HepG2 (cell line): Measurements from ENCODE around the gene SLC12A1. TPM values are rescaled to one million over a fixed set of nuclear protein-coding genes. Genes with fewer than 3 reads are reported as not detected.

Experiments
- ATAC-seq: fragments of 200-7000 bp; cut with Tn5 transposase; 3 replicates; pipeline ENCODE4 v1.9.1; 2020; ENCODE audit warnings: mild to moderate bottlenecking, moderate library complexity
- BruUV-seq: library from RNA; stranded (reverse); fragments of 400-500 nt; replicated peaks from 2 replicates; lab custom pipeline; 2021; lab: Mats Ljungman, UMichigan
- CTCF ChIA-PET: fragments of 300-600 bp; formaldehyde crosslinking; extraction: SDS; loops from one replicate; lab custom pipeline; 2021; ENCODE audit warnings: low total read pairs, inconsistent platforms, low intra/inter-chr PET ratio; lab: Yijun Ruan, JAX
- POLR2A ChIA-PET: fragments of 350-600 bp; sonication (Branson Sonifier 250); formaldehyde crosslinking; loops from one replicate; lab custom pipeline; 2020; ENCODE audit warnings: antibody characterized with exemption, inconsistent platforms; lab: Yijun Ruan, JAX
- DNase-seq: peaks from one replicate; pipeline ENCODE4 v3.0.0-alpha.2; 2015; ENCODE audit warnings: low spot score
- FAIRE-seq: peaks from 3 replicates; lab custom pipeline; 2011; peaks lifted over from hg19 to GRCh38; lab: Jason Lieb, UNC
- H2AFZ ChIP-seq: one replicate; pipeline ENCODE4 v1.6.1; 2011; ENCODE audit warnings: low read length, inconsistent platforms
- H3K27ac ChIP-seq: fragments of 300-600 bp; 3 replicates; pipeline ENCODE4 v1.8.0; 2011; ENCODE audit warnings: mixed run types, mild to moderate bottlenecking, mixed read lengths, low read length, inconsistent platforms; ENCODE audit not compliant: insufficient read depth; ENCODE audit errors: extremely low read length
- H3K27me3 ChIP-seq, 2 experiments: fragments of 200-600 bp in 1 of 2; 2 replicates in 1 of 2; 3 replicates in 1 of 2; pipeline versions ENCODE4 v1.6.0 to v1.8.0; 2011; ENCODE audit warnings: low read length in 2 of 2, mild to moderate bottlenecking in 2 of 2, moderate library complexity in 2 of 2, inconsistent platforms in 1 of 2; ENCODE audit not compliant: insufficient read depth in 2 of 2, control insufficient read depth in 1 of 2
- H3K36me3 ChIP-seq, 2 experiments: fragments of 200-600 bp in 1 of 2; replicated peaks in 1 of 2; 2 replicates in 1 of 2; 3 replicates in 1 of 2; pipeline versions ENCODE4 v1.5.1 to v1.8.0; 2011; ENCODE audit warnings: low read length in 2 of 2, inconsistent platforms in 1 of 2; ENCODE audit not compliant: insufficient read depth in 2 of 2, control insufficient read depth in 1 of 2
- H3K4me1 ChIP-seq: 2 replicates; pipeline ENCODE4 v1.5.1; 2012; ENCODE audit warnings: low read length, inconsistent platforms; ENCODE audit not compliant: insufficient read depth
- H3K4me2 ChIP-seq: 2 replicates; pipeline ENCODE4 v1.6.0; 2011; ENCODE audit warnings: low read depth, low read length, inconsistent platforms
- H3K4me3 ChIP-seq, 3 experiments: fragments of 200-600 bp in 1 of 3; sonication (generic), shearing (Covaris generic) in 1 of 3; replicated peaks in 1 of 3; 2 replicates each; pipeline ENCODE4 v1.5.1; 2011 to 2016; ENCODE audit warnings: low read length in 3 of 3, inconsistent platforms in 2 of 3, low read depth in 2 of 3, mild to moderate bottlenecking in 2 of 3, control low read depth in 1 of 3, mixed read lengths in 1 of 3; ENCODE audit not compliant: insufficient read depth in 1 of 3
- H3K79me2 ChIP-seq: one replicate; pipeline ENCODE4 v1.6.1; 2011; ENCODE audit warnings: low read length, inconsistent platforms; ENCODE audit not compliant: insufficient read depth
- H3K9ac ChIP-seq: 2 replicates; pipeline ENCODE4 v1.6.0; 2011; ENCODE audit warnings: mild to moderate bottlenecking, low read depth, low read length, inconsistent platforms; ENCODE audit not compliant: insufficient read depth
- H3K9me3 ChIP-seq: 2 replicates; pipeline ENCODE4 v1.5.1; 2012; ENCODE audit warnings: mild to moderate bottlenecking, low read length
- H4K20me1 ChIP-seq: 2 replicates; pipeline ENCODE4 v1.6.0; 2011; ENCODE audit warnings: inconsistent platforms, mild to moderate bottlenecking, low read length, moderate library complexity; ENCODE audit not compliant: insufficient read depth
- CEBPG ChIP-seq: IDR thresholded peaks from 2 replicates; pipeline ENCODE4 v1.6.1; 2016
- FOSL1 ChIP-seq: sonication (generic); formaldehyde crosslinking; IDR thresholded peaks from 2 replicates; pipeline ENCODE4 v1.9.0; 2021; ENCODE audit warnings: missing genetic modification reagents, borderline replicate concordance
- FOSL2 ChIP-seq: sonication (generic); formaldehyde crosslinking; IDR thresholded peaks from 2 replicates; pipeline ENCODE4 v1.4.0; 2020; ENCODE audit warnings: missing genetic modification reagents
- HNF4A ChIP-seq: sonication (generic); formaldehyde crosslinking; IDR thresholded peaks from 2 replicates; pipeline ENCODE4 v1.4.0; 2020; ENCODE audit warnings: missing genetic modification reagents
- MTF2 ChIP-seq: sonication (generic); formaldehyde crosslinking; IDR thresholded peaks from 2 replicates; pipeline ENCODE4 v1.5.0; 2020; ENCODE audit warnings: missing genetic modification reagents, borderline replicate concordance
- PPARG ChIP-seq: conservative IDR thresholded peaks from 2 replicates; pipeline ENCODE4 v1.6.1; 2016; ENCODE audit warnings: missing biosample characterization, missing genetic modification reagents
- SNAI1 ChIP-seq: sonication (generic); formaldehyde crosslinking; IDR thresholded peaks from 2 replicates; pipeline ENCODE4 v1.5.0; 2020; ENCODE audit warnings: mild to moderate bottlenecking, missing genetic modification reagents, borderline replicate concordance
- TBP ChIP-seq: sonication (generic); formaldehyde crosslinking; IDR thresholded peaks from 2 replicates; pipeline ENCODE4 v1.5.0; 2020; ENCODE audit warnings: missing genetic modification reagents
- ZBTB3 ChIP-seq: sonication (generic); formaldehyde crosslinking; IDR thresholded peaks from 2 replicates; pipeline ENCODE4 v1.4.0; 2020; ENCODE audit warnings: low read depth, mild to moderate bottlenecking, moderate library complexity, missing genetic modification reagents, borderline replicate concordance
- ZFYVE20 ChIP-seq: sonication (generic); formaldehyde crosslinking; IDR thresholded peaks from 2 replicates; pipeline ENCODE4 v1.8.0; 2023; ENCODE audit warnings: low read depth, mild to moderate bottlenecking, moderate library complexity, missing genetic modification reagents, borderline replicate concordance
- WGBS: methylation state at CpG from one replicate; pipeline ENCODE4 v1.1.6; 2017; ENCODE audit warnings: low lambda C conversion rate; 5-methylcytosine and 5-hydroxymethylcytosine counted together
- in situ Hi-C: cut with HindIII; loops from 2 replicates; pipeline ENCODE4 v1.10.0; 2017; ENCODE audit warnings: low pct_unique_long_range_greater_than_20kb; ENCODE audit not compliant: extremely low pct_ligation_motif_present
- intact Hi-C: fragments of 100-400 bp; cut with micrococcal nuclease; formaldehyde crosslinking; loops from one replicate; pipeline ENCODE4 v1.10.0; 2022; ENCODE audit not compliant: unreplicated experiment
- polyA plus RNA-seq, 8 experiments: library from polyadenylated mRNA; depleted of rRNA in 3 of 8; stranded (reverse) in 7 of 8; unstranded in 1 of 8; fragments of >200 nt; fragmentation: Illumina TruSeq in 4 of 8; extraction: Trizol in 4 of 8; gene quantifications; 2 replicates each; pipeline versions ENCODE4 v1.2.1 to v1.2.3, GENCODE V29; 2011 to 2016; ENCODE audit warnings: low read depth in 4 of 8, missing spikeins in 1 of 8, mixed read lengths in 1 of 8; ENCODE audit not compliant: insufficient read depth in 1 of 8
- total RNA-seq, 5 experiments: library from RNA; depleted of rRNA; stranded (reverse); fragments of >200 nt; fragmentation: Illumina TruSeq; extraction: Trizol; gene quantifications; 2 replicates each; pipeline ENCODE4 v1.2.3, GENCODE V29; 2016; ENCODE audit warnings: low read depth in 1 of 5
- TF ChIP-seq, protein P1 (sequence below): sonication (generic); formaldehyde crosslinking; IDR thresholded peaks from 2 replicates; pipeline ENCODE4 v1.8.1; 2023; ENCODE audit warnings: mild to moderate bottlenecking, missing genetic modification reagents
- TF ChIP-seq, protein P2 (sequence below): sonication (generic); formaldehyde crosslinking; IDR thresholded peaks from 2 replicates; pipeline ENCODE4 v1.4.0; 2020; ENCODE audit warnings: missing genetic modification reagents, borderline replicate concordance
- TF ChIP-seq, protein P3 (sequence below): sonication (generic); formaldehyde crosslinking; IDR thresholded peaks from 2 replicates; pipeline ENCODE4 v1.8.1; 2023; ENCODE audit warnings: missing genetic modification reagents, inconsistent platforms, borderline replicate concordance
- TF ChIP-seq, protein P4 (sequence below): sonication (generic); formaldehyde crosslinking; IDR thresholded peaks from 2 replicates; pipeline ENCODE4 v1.5.0; 2020; ENCODE audit warnings: missing genetic modification reagents
- TF ChIP-seq, protein P5 (sequence below): sonication (generic); formaldehyde crosslinking; IDR thresholded peaks from 2 replicates; pipeline ENCODE4 v1.5.0; 2020; ENCODE audit warnings: missing genetic modification reagents

SLC12A1 gene
- total and polyA plus RNA-seq, 2 of the 13 experiments (the other 11 are each of a cell fraction or from before 2014, with no cell fraction given): not detected

DNA sequence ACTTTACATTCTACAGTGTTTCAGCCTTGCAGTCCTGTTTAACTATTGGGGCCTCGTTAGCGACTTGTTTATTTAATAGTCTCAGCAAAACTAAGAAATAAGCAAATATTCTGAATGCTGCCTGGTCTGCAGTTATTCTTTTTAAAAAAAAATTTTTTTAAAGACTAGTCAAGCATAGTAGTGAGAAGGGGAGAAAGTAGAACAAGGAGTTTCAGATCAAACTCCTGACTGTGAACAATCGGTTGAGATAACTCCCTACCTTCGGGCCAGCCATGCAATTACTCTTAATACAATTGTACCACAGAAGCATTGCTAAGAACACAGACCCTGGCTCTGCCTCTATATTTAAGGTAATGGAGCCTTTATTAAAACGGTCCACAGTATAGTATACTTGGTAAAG, 119.3 kb downstream of the SLC12A1 start:
- in situ Hi-C loops: no loop called here
- no peak for FAIRE-seq
- no peak for DNase-seq
- 35% methylated on average over 5 of the region's 5 CpGs for WGBS
- ChIA-PET POLR2A (no interaction called here), CTCF (no interaction called here)
- H3K36me3 ChIP-seq: no peaks in the 10 kb centered on the region
- H3K4me1 ChIP-seq: peaks cover 18% of the 10 kb centered on the region
- no peak overlapping the region for H3K4me3 ChIP-seq
- no peaks in the 10 kb centered on the region; a peak in 1 of 5 replicates for H3K27me3 ChIP-seq
- H3K9ac ChIP-seq: no peak overlapping the region
- no peaks in the 10 kb centered on the region for H3K9me3 ChIP-seq
- no peak for ATAC-seq
- no peak overlapping the region for H3K27ac ChIP-seq
- no peaks in the 10 kb centered on the region for H4K20me1 ChIP-seq
- TF ChIP-seq, protein P1, sequence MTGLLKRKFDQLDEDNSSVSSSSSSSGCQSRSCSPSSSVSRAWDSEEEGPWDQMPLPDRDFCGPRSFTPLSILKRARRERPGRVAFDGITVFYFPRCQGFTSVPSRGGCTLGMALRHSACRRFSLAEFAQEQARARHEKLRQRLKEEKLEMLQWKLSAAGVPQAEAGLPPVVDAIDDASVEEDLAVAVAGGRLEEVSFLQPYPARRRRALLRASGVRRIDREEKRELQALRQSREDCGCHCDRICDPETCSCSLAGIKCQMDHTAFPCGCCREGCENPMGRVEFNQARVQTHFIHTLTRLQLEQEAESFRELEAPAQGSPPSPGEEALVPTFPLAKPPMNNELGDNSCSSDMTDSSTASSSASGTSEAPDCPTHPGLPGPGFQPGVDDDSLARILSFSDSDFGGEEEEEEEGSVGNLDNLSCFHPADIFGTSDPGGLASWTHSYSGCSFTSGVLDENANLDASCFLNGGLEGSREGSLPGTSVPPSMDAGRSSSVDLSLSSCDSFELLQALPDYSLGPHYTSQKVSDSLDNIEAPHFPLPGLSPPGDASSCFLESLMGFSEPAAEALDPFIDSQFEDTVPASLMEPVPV (CRISPR knock-in tag): no peak
- TF ChIP-seq SNAI1 (CRISPR knock-in tag) (no peak), TBP (CRISPR knock-in tag) (no peak), HNF4A (no peak), FOSL2 (CRISPR knock-in tag) (no peak), MTF2 (CRISPR knock-in tag) (no peak), ZFYVE20 (CRISPR knock-in tag) (no peak), ZBTB3 (CRISPR knock-in tag) (no peak), PPARG (CRISPR knock-in tag) (no peak), FOSL1 (CRISPR knock-in tag) (no peak), CEBPG (CRISPR knock-in tag) (no peak)
- TF ChIP-seq, protein P2, sequence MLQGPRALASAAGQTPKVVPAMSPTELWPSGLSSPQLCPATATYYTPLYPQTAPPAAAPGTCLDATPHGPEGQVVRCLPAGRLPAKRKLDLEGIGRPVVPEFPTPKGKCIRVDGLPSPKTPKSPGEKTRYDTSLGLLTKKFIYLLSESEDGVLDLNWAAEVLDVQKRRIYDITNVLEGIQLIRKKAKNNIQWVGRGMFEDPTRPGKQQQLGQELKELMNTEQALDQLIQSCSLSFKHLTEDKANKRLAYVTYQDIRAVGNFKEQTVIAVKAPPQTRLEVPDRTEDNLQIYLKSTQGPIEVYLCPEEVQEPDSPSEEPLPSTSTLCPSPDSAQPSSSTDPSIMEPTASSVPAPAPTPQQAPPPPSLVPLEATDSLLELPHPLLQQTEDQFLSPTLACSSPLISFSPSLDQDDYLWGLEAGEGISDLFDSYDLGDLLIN: no peak
- TF ChIP-seq, protein P3, sequence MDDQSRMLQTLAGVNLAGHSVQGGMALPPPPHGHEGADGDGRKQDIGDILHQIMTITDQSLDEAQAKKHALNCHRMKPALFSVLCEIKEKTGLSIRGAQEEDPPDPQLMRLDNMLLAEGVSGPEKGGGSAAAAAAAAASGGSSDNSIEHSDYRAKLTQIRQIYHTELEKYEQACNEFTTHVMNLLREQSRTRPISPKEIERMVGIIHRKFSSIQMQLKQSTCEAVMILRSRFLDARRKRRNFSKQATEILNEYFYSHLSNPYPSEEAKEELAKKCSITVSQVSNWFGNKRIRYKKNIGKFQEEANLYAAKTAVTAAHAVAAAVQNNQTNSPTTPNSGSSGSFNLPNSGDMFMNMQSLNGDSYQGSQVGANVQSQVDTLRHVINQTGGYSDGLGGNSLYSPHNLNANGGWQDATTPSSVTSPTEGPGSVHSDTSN: no peak
- TF ChIP-seq, protein P4, sequence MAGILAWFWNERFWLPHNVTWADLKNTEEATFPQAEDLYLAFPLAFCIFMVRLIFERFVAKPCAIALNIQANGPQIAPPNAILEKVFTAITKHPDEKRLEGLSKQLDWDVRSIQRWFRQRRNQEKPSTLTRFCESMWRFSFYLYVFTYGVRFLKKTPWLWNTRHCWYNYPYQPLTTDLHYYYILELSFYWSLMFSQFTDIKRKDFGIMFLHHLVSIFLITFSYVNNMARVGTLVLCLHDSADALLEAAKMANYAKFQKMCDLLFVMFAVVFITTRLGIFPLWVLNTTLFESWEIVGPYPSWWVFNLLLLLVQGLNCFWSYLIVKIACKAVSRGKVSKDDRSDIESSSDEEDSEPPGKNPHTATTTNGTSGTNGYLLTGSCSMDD (CRISPR knock-in tag): no peak
- TF ChIP-seq, protein P5, sequence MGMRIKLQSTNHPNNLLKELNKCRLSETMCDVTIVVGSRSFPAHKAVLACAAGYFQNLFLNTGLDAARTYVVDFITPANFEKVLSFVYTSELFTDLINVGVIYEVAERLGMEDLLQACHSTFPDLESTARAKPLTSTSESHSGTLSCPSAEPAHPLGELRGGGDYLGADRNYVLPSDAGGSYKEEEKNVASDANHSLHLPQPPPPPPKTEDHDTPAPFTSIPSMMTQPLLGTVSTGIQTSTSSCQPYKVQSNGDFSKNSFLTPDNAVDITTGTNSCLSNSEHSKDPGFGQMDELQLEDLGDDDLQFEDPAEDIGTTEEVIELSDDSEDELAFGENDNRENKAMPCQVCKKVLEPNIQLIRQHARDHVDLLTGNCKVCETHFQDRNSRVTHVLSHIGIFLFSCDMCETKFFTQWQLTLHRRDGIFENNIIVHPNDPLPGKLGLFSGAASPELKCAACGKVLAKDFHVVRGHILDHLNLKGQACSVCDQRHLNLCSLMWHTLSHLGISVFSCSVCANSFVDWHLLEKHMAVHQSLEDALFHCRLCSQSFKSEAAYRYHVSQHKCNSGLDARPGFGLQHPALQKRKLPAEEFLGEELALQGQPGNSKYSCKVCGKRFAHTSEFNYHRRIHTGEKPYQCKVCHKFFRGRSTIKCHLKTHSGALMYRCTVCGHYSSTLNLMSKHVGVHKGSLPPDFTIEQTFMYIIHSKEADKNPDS: no peak
- H3K4me2 ChIP-seq: no peak overlapping the region
- intact Hi-C loops: no loop called here
- no peaks in the 10 kb centered on the region for H3K79me2 ChIP-seq
- no TSS peak for BruUV-seq
- H2AFZ ChIP-seq: no peak overlapping the region
